Endothelial cell (in vitro differentiated cells): ENCODE data around the gene NID2. TPM values are rescaled to one million over a fixed set of nuclear protein-coding genes. Genes with fewer than 3 reads are reported as not detected.

Source experiments
- DNase-seq: peaks from one replicate; pipeline ENCODE4 v3.0.0; 2021; ENCODE audit warnings: low spot score
- H3K27ac Mint-ChIP-seq: one replicate; pipeline ENCODE4 v1.8.0; 2021; ENCODE audit warnings: mixed read lengths, inconsistent platforms; ENCODE audit not compliant: unreplicated experiment
- H3K27me3 Mint-ChIP-seq: one replicate; pipeline ENCODE4 v1.8.0; 2021; ENCODE audit warnings: mild to moderate bottlenecking, moderate library complexity, mixed read lengths, inconsistent platforms; ENCODE audit not compliant: unreplicated experiment
- H3K36me3 Mint-ChIP-seq: one replicate; pipeline ENCODE4 v1.8.0; 2021; ENCODE audit warnings: mild to moderate bottlenecking, low read depth, mixed read lengths, inconsistent platforms; ENCODE audit not compliant: unreplicated experiment
- H3K4me1 Mint-ChIP-seq: one replicate; pipeline ENCODE4 v1.8.0; 2021; ENCODE audit warnings: mild to moderate bottlenecking, mixed read lengths, inconsistent platforms; ENCODE audit not compliant: unreplicated experiment
- H3K4me3 Mint-ChIP-seq: one replicate; pipeline ENCODE4 v1.8.0; 2021; ENCODE audit warnings: mild to moderate bottlenecking, mixed read lengths, inconsistent platforms; ENCODE audit not compliant: unreplicated experiment
- H3K9me3 Mint-ChIP-seq: one replicate; pipeline ENCODE4 v1.8.0; 2021; ENCODE audit warnings: mixed read lengths, inconsistent platforms; ENCODE audit not compliant: unreplicated experiment
- total RNA-seq: library from RNA; stranded (reverse); fragmentation: NEBNext Ultra II Directional; extraction: Animal tissue kit (Norgen Biotek cat#: 25700); gene quantifications from one replicate; pipeline ENCODE4 v1.2.1, GENCODE V29; 2021; ENCODE audit not compliant: unreplicated experiment
- TF ChIP-seq, protein P1 (sequence below): fragments of 200-600 bp; sonication (generic); IDR thresholded peaks from one replicate; pipeline ENCODE4 v1.5.0; 2021; ENCODE audit warnings: antibody characterized with exemption; ENCODE audit not compliant: unreplicated experiment

The NID2 gene
- total RNA-seq, 1 donor from 2014 or later: 80.8 TPM

DNA sequence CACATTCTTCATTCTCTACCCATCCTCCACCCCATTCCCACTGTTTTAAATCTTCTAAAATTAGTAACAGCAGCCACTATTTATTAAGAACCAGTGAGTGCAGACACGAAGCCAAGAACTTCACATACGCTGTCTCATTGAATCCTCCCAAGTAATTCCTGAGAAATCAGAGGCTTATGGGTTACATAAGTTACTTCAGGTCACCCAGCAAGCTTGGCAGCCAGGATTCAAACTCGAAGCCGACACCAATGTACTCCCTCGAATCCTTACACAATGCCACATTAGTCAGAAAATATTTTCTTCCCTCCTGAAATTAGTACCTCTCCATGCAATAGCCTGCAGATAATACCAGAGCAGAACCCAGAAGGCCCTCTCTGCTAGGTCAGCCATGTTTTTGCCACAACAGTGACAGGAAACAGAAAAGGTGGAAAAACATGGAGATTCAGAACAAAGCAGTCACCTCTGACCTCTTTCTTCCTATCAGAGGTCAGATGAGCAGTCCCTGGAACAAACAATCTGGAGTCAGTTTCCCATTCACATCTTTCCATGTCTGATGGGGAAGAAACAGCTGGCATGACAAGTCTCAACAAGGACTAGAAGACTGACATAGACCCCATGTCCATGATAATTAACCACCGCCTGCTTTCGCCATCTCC is 16.4 kb downstream of the NID2 start:
- H3K27me3 Mint-ChIP-seq: no peaks in the 10 kb centered on the region
- no peak for DNase-seq
- TF ChIP-seq, protein P1, sequence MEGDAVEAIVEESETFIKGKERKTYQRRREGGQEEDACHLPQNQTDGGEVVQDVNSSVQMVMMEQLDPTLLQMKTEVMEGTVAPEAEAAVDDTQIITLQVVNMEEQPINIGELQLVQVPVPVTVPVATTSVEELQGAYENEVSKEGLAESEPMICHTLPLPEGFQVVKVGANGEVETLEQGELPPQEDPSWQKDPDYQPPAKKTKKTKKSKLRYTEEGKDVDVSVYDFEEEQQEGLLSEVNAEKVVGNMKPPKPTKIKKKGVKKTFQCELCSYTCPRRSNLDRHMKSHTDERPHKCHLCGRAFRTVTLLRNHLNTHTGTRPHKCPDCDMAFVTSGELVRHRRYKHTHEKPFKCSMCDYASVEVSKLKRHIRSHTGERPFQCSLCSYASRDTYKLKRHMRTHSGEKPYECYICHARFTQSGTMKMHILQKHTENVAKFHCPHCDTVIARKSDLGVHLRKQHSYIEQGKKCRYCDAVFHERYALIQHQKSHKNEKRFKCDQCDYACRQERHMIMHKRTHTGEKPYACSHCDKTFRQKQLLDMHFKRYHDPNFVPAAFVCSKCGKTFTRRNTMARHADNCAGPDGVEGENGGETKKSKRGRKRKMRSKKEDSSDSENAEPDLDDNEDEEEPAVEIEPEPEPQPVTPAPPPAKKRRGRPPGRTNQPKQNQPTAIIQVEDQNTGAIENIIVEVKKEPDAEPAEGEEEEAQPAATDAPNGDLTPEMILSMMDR: no peak
- H3K36me3 Mint-ChIP-seq: peaks cover 18% of the 10 kb centered on the region
- H3K27ac Mint-ChIP-seq: peak overlapping the region; percentile 22
- no peak overlapping the region for H3K4me3 Mint-ChIP-seq
- no peaks in the 10 kb centered on the region for H3K9me3 Mint-ChIP-seq
- peaks cover 20% of the 10 kb centered on the region for H3K4me1 Mint-ChIP-seq

DNA sequence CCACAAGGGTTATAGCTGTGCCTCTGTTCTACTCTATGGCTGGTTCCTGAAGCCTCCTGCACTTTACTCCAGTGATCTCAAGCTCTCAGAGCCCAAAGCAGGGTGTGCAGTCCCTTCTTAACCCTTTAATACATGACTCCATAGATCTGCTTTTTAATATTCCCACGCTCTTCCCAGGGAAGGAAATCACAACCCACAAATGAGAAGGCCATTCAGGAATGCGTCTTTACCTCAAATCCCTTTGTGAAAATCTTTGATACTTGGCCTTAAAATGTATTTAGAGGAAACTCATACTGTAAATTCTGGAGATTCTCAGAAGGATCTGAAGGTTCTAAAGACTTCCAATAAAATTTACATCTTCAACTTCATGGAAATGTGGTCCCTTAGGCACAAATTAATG is 17.0 kb downstream of the NID2 start:
- Mint-ChIP-seq H3K36me3 (peaks cover 18% of the 10 kb centered on the region), H3K27ac (no peak overlapping the region), H3K4me1 (peaks cover 20% of the 10 kb centered on the region), H3K9me3 (no peaks in the 10 kb centered on the region), H3K4me3 (no peak overlapping the region), H3K27me3 (peaks cover 2% of the 10 kb centered on the region)
- TF ChIP-seq, protein P1: no peak
- no peak for DNase-seq

DNA sequence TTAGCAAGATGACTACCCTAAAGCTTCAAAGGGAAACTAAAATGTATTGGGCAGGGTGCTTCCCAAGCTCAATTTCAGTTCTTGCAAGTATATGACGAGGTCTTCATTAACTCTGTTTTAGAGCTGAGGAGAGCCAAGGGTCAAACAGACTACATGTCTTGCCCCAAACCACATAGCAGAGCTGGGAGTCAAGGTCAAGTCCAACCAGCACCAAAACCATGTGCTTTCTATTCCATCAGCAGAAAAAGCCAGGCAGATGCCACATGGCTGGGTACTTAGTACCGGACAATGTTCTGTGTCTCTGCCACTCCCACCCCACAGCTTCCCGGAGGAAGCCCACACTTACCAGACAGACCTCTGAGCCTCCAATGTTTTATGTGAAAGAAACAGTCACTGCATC is 17.6 kb downstream of the NID2 start:
- no peak overlapping the region for H3K4me3 Mint-ChIP-seq
- TF ChIP-seq, protein P1: no peak
- peaks cover 2% of the 10 kb centered on the region for H3K27me3 Mint-ChIP-seq
- no peak for DNase-seq
- H3K4me1 Mint-ChIP-seq: peaks cover 20% of the 10 kb centered on the region
- no peak overlapping the region for H3K27ac Mint-ChIP-seq
- peaks cover 18% of the 10 kb centered on the region for H3K36me3 Mint-ChIP-seq
- H3K9me3 Mint-ChIP-seq: no peaks in the 10 kb centered on the region

DNA sequence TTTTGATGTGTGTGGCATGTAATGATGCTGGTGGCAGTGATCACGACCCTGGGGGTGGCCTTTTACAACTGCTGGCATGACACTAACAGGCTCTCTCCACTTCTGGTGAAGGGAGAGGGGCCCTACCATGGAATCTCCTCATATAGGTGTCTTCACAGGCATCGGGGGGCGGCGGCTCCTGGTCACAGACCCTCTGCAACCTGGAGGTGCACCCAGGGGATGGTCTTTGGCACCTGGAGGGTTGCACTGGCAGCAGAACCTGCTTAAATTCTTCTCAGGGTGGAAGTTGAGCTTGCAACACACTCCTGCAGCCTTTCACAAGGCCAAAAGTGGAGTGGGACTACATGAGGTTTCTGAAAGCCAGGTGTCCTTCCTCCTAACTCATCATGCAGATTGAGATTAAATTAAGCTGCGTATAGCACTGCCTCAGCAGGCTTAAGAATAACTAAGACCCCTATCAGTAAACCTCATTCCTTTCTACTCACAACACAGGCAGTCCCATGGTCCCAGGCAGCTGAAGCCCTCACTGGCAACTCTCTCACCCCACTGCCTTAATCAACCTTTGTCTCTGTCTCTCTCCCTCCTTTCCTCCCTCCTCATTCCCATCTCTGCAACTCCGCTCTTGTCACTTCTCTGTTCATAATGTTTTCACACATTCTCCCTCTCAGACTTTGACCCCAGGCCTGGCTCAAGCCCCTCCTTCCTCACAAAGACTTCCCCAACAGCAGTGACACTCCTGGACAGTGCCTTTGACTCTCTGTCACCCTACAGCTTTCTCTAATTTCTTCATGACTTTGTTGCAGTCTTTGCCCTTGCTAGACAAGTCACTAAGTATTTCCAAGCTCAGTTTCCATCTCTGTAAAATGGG is 18.9 kb downstream of the NID2 start:
- Mint-ChIP-seq H3K27ac (no peak overlapping the region), H3K9me3 (no peaks in the 10 kb centered on the region), H3K27me3 (peaks cover 2% of the 10 kb centered on the region), H3K4me3 (no peak overlapping the region), H3K4me1 (peaks cover 20% of the 10 kb centered on the region), H3K36me3 (peaks cover 18% of the 10 kb centered on the region)
- no peak for DNase-seq
- TF ChIP-seq, protein P1: no peak

DNA sequence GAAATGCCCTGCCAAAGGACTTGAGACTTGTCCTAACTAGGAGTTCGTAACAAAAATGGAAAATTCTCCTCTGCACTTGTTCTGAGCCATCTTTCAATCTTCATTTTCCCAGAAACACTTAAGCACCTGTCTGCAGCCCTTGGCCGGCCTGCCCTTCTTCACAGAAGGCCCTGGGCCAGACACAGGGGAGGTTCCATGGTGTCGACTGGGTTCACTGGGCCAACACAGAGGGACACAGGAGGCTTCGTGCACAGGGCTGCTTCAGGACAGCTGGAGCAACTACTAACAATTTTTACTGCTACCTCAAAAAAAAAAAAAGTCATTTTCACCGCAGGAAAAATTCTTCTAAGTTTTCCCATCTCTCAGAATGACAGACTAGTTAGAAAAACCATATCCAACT is 19.6 kb downstream of the NID2 start:
- Mint-ChIP-seq H3K4me1 (peaks cover 20% of the 10 kb centered on the region), H3K27me3 (peaks cover 2% of the 10 kb centered on the region), H3K9me3 (no peaks in the 10 kb centered on the region), H3K4me3 (no peak overlapping the region), H3K36me3 (peaks cover 18% of the 10 kb centered on the region), H3K27ac (no peak overlapping the region)
- DNase-seq: no peak
- TF ChIP-seq, protein P1: no peak
